Lower leg skin (tissue), 3 donors: ENCODE measurements around the gene PLS1.

Experiments used
- POLR2A ChIP-seq, 2 donors: fragments of 450-650 bp; IDR thresholded peaks; one replicate each; pipeline ENCODE4 v1.6.1; 2016 to 2017; ENCODE audit warnings: antibody characterized with exemption in 2 of 2, mild to moderate bottlenecking in 1 of 2, moderate library complexity in 1 of 2
- TF ChIP-seq, protein P1 (sequence below), 3 donors: fragments of 450-650 bp; IDR thresholded peaks; one replicate each; pipeline ENCODE4 v1.5.1; 2016; ENCODE audit warnings: antibody characterized with exemption in 3 of 3, mild to moderate bottlenecking in 3 of 3, moderate library complexity in 2 of 3

DNA sequence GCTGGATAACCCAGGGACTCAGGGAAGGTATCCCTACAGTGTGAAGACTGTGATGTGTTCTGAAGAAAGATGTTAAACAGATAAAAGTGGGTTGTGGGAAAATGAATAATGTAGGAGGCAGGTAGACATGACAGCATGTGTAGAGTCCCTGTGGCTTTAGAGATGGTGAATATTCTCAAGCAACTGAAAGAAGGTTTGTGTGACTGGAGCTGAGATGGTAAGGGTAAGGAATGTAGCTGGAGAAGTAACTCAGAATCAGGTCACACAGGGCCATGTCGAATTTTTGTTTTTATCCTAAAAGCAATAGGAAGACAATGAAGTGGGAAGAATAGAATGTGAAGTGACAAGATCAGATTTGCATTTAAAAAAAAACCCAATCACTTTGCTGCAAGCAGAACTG lies 73.9 kb downstream of the PLS1 start:
- TF ChIP-seq, protein P1, sequence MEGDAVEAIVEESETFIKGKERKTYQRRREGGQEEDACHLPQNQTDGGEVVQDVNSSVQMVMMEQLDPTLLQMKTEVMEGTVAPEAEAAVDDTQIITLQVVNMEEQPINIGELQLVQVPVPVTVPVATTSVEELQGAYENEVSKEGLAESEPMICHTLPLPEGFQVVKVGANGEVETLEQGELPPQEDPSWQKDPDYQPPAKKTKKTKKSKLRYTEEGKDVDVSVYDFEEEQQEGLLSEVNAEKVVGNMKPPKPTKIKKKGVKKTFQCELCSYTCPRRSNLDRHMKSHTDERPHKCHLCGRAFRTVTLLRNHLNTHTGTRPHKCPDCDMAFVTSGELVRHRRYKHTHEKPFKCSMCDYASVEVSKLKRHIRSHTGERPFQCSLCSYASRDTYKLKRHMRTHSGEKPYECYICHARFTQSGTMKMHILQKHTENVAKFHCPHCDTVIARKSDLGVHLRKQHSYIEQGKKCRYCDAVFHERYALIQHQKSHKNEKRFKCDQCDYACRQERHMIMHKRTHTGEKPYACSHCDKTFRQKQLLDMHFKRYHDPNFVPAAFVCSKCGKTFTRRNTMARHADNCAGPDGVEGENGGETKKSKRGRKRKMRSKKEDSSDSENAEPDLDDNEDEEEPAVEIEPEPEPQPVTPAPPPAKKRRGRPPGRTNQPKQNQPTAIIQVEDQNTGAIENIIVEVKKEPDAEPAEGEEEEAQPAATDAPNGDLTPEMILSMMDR (IDR thresholded peaks at IDR 0.05) = no peak
- no peak for TF ChIP-seq POLR2A (IDR thresholded peaks at IDR 0.05)
